NCI-H1105 treated with DMSO at 0.1 percent for 48 hours (cell line): ENCODE data around the gene FRZB.
A peak's percentile ranks its signal among the peaks of the same experiment; 100 is the strongest.
"Not testable (repeated sequence)": the region's sequence is repeated elsewhere in the genome, so short reads cannot be mapped to it uniquely, and the experiment has no call there.

Experiments
- DNase-seq: peaks from one replicate; lab custom pipeline; 2025; lab: John Stamatoyannopoulos, UW

FRZB gene

GRCh38 chr2:182890773-182891378 is 24.4 kb upstream of the FRZB start:
- DNase-seq = no peak

DNA sequence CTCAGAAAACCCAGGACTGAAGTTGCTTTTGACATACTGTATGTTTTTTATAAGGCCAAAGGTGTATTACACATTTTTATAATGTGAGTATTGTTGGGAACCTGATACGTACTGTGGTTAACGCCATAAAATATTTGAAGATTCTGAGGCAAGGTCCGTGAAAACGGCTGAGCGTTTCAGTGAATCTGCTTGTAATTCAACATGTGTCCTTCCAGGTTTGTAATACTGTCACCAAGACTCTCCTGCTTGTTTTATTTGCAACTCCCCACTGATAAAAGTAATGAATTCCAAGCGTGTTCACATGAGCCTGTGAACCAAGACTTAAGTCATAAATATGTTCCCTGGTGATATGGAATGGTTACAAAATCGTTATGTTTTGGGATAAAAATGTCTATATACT is 23.9 kb upstream of the FRZB start:
- no peak for DNase-seq

DNA sequence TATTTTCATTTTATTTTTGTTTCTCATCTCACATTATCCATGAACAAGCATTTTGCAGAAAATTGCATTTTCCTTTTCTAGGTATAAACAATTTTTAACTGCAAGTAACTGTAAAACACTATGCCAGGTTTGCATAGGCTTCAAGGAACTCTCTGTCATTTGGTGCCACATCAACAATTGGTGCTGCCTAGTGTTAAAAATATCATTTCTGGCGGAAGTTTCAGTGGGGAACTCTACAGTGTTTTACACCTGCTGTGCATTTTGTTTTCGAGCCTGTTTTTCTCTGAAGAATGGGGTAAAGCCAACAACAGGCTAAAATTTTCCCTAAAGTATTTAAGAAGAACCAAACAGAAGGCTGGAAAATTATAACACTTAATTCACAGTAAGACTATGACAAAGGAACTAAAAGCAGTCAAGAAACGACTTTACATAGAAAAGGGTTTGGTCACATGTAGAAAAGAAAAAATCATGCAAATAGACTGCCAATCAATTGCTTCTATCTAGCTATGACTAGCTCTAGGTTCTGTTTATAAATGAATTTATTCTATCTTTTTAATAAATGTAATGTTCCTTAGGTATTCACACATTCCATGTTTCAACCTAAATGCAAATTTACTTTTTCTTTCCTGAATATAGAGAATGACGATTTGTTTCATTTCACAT is 21.4 kb upstream of the FRZB start:
- no peak for DNase-seq

GRCh38 chr2:182887093-182887492 is 20.7 kb upstream of the FRZB start:
- no peak for DNase-seq

- no peak for DNase-seq
Observed at GRCh38 chr2:182885771-182886170, 19.3 kb upstream of the FRZB start.

DNA sequence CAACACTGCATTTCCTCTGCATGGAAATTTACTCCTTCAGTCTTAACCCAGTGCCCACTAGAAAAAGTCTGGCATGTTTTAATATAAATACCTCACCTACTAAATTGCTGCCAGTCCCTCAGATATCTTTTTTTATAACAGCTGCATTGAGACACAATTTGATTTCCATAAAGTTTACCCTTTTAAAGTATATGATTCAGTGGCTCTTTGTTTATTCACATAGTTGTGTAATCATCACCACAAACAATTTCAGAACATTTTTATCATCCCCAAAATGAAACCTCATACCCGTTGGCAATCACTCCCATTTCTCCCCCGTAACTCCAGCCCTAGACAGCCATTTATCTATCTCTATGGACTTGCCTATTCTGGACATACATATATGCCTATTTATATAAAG is 17.0 kb upstream of the FRZB start:
- no peak for DNase-seq

DNA sequence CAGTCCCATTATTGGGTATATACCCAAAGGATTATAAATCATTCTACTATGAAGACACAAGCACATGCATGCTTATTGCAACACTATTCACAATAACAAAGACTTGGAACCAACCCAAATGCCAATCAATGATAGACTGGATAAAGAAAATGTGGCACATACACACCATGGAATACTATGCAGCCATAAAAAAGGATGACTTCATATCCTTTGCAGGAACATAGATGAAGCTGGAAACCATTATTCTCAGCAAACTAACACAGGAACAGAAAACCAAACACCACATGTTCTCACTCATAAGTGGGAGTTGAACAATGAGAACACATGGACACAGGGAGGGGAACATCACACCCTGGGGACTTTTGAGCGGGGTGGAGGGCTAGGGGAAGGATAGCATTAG is 13.7 kb upstream of the FRZB start:
- DNase-seq = not testable (repeated sequence)

GRCh38 chr2:182876653-182877052 is 10.2 kb upstream of the FRZB start:
- DNase-seq = not testable (repeated sequence)

DNA sequence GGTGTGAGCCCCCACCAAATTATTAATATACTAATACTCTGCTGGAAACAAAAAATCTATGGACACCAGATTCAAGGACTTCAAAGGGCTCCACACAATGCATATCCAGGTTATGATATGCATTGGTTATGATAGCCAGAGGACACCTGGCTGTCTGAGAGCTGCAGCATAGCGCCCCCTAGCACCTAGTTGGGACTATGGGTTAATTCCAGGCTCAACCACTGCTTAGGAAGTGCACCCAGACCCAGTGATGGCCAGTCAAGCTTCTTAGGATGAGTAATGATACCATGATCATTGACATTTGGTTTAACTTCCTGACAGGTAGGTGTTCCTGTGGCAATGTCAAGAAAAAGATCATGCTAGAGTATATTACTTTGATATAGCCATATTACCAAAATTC is 3.8 kb upstream of the FRZB start:
- DNase-seq = peak; percentile 16

GRCh38 chr2:182868054-182868796 is 1.8 kb upstream of the FRZB start:
- no peak for DNase-seq

DNA sequence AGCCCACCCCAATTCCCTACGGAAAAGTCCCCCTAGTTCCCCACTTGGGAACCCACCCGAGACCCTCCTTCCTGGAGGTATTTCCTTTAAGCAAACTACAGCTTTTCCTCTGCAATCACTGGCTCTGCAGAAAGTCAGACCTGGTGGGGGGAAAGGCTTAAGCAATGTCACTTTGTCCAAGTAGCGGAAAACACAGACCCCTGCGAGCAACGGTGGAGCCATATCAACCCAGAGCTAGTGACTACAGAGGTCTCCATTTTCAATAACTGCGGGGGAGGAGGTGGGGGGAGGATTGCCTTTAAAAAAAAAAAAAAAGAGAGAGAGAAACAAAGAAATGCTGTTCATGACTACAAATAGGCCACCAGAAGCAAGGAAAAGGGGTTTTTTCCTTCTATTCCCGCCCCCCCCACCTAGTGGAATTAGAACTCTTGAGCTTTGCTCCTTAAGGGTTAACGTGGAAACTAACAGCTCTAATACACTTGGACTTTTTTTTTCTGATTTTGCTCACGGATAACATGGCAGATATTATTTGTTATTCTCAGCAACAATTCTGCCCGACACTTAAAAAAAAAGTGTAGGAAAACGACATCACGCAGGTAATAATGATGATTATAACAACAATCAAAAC is 1.1 kb upstream of the FRZB start:
- no peak for DNase-seq

DNA sequence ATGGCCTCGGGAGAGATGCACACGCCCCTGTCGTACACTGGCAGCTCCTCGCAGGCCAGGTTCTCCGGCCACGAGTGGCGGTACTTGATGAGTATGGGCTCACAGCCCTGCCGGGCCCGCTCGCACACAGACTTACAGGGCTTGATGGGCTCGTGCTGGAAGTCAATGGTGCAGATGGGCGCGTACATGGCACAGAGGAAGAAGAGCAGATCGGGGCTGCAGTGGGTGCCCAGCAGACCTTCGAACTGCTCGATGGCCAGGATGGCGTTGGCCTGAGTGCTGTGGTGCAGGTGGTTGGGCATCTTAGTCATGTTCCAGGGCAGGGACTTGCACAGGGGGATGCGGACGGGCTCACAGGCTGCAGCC is 359 bp downstream of the FRZB start:
- no peak for DNase-seq

DNA sequence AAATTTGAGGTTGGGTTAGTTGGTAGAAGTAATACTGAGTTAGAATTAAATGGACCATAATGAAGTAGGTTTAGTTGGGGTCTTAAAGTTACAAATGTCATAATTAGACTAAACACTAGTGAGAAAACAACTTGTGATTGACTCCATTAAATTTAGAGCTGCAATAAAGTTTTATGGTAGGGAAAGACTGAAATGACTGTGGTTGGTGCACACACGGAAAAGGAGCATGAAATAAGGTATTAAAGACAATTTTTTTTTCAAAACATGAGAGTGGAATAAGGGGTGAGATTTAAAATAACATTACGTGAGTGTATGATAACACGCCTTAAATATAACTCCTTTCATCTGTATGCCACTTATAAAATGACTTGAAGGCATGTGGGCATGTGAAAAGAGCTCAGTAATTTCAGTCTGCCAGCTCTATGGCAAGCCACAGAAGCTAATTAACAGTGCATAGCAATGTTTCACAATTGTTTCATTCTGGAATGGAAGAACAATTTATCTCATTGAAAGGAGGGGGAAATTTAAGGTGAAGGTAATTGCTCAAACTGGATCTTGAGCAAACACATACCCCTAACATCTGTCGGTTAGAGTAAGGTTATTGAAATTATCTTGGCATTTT is 1.4 kb downstream of the FRZB start:
- DNase-seq = no peak

DNA sequence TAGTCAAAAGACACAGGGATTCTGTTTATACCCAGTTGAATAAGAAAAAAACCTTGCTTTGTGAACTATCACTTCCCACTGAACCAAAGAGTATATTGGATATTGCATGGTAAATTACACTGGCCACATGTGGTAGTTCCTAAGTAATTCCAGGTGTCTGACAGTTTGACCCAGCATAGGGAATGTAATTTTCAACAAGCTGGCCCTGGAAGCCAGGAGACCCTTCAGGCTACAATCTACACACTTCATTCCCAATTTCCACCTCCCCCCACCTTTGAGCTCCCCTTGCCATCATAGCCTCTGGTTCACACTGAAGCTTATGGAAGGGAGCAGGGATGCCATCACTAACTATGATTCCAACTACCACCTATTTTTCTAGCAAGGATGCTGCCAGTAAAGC is 2.8 kb downstream of the FRZB start:
- DNase-seq = no peak

DNA sequence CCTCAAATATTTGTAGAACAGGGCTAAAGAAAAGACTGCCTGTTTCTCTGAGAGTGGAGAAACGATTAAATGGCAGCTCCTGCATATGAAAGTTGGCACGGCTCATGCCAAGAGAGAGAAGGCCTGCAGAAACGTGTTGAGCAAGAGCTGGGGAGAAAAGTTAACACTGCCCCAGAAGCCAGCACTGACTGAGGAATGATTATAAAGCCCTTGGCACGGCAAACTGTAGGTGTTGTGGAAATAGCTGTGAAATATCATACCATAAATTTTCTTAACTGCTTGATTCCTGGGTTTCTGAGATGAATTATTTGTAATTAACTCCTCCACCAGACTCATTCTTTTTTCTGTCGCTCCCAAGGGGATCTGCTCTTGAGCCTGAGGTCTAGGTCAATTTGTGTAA is 4.3 kb downstream of the FRZB start:
- no peak for DNase-seq

- no peak for DNase-seq
Observed at GRCh38 chr2:182860858-182861257, 5.6 kb downstream of the FRZB start.

GRCh38 chr2:182858671-182859070 is 7.8 kb downstream of the FRZB start:
- DNase-seq = no peak

DNA sequence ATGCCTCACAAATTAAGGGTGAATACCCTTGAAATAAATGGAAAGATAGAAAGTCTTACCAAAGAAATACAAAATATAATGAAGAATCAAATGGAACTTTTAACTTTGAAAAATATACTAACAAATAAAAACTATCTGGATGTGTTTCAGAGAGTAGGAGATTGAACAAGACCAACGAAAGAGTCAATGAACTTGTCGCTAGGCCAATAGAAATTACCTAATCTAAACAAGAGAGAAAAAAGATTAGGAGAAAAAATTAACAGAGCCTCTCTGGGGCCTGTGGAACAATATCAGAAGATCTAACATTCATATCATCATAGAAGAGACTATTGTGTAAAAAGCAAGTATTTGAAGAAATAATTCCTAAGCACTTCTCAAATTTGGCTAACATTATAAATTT is 11.1 kb downstream of the FRZB start:
- no peak for DNase-seq

DNA sequence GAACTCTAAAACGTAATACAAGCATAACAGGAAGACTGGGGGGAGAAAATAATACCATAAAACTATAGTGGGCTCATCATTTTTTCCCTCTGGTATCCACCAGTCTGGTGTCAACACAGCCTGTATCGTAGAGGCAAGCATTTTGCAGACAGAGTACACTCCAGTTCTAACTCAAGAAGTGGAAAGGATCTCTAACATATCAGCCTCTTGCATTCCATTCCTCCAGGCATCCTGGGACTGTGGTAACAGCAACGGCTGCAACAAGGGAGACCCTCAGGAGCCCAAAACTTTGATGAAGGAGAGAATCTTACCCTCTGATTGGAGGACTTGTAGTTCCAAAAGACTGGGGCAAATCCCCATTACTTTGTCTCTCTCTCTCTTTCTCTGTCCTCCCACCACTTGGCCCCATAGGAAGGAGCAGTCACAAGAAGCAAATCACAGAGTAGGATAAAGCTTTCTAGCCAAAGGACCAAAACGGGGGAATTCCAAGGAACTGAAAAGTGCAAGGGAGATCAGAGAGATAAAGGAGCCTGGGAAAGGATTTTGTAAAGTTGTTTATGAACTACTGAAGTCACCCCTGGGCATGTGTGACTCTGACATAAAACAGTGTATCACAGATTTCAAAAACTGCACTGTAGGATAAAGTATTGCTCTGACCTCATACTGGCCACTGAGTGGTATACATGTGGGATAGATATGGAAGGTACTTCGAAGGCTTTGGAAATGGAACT is 11.9 kb downstream of the FRZB start:
- no peak for DNase-seq

GRCh38 chr2:182852801-182853200 is 13.6 kb downstream of the FRZB start:
- no peak for DNase-seq

DNA sequence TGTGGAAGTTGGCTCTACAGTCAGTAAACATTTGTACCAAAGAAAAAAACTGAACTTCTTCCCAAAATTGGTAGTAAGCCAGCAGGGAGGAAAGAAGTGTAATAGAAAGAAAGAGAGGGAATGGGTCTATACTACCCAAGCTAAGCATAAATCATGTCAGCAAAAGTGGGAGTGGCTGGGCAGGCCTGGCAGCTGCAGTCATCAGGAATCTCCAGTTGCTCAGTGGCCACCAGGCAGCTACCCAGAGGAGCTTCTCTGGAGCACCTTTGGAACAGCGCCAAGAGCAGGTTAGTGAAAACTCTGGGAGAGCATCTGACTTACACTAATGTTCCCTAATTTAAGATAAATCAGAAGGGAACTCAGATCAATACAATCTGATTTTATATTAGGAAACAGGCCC is 14.3 kb downstream of the FRZB start:
- peak; percentile 57 for DNase-seq
